ENCODE measurements around the gene NUP205.

DNA sequence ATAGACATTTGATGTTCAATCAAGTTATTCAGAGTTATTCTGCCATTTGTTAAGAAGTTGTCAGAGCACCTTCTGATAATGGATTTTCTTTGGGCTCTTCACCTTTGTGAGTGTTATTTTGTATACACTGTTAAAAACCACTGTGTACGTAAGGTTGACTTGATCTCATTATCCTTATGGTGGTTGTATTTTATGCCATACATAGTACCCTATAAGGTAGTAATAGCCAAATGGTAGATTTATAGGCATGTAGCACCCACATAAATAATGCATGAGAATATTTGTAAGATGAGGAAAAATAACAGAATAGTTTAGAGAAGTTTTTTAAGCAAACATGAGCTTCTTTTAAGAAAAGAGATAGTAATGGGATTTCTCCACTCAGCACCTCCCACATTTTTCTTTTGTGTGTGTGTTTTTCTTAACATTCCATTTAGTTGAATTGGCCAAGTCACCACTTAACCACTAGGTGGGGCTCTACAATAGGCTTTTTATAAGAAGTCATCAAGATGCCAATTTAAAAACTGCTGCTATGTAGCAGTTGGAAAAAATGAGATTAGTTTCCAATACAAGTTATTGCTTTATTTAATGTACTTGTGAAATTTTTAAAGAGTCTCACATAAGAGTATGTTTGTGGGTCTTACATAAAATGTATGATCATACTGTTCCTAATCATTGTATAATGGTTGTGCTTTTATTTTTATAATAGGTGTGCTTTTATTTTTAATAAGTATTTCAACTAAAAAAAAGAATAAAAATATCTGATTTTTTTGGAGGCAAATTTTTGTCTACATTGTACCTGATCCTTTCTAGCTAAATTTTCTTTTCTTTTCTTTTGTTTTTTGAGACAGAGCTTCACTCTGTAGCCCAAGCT, 63.5 kb downstream of the NUP205 start:
- TF ChIP-seq ZNF140 (tag by site-specific recombination; IDR thresholded peaks at IDR 0.05) (no peak), ZNF121 (tag by site-specific recombination; IDR thresholded peaks at IDR 0.05) (no peak)
- TF ChIP-seq, protein P1, sequence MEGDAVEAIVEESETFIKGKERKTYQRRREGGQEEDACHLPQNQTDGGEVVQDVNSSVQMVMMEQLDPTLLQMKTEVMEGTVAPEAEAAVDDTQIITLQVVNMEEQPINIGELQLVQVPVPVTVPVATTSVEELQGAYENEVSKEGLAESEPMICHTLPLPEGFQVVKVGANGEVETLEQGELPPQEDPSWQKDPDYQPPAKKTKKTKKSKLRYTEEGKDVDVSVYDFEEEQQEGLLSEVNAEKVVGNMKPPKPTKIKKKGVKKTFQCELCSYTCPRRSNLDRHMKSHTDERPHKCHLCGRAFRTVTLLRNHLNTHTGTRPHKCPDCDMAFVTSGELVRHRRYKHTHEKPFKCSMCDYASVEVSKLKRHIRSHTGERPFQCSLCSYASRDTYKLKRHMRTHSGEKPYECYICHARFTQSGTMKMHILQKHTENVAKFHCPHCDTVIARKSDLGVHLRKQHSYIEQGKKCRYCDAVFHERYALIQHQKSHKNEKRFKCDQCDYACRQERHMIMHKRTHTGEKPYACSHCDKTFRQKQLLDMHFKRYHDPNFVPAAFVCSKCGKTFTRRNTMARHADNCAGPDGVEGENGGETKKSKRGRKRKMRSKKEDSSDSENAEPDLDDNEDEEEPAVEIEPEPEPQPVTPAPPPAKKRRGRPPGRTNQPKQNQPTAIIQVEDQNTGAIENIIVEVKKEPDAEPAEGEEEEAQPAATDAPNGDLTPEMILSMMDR (tag by site-specific recombination; IDR thresholded peaks at IDR 0.05), result no peak

Measured in HEK293 (cell line).